GM18505 (cell line): ENCODE measurements around the gene MTR.
A peak's percentile ranks its signal among the peaks of the same experiment; 100 is the strongest.

ENCODE experiments used
- ATAC-seq: cut with Tn5 transposase; IDR thresholded peaks from one replicate; pipeline ENCODE4 v1.9.1; 2021; ENCODE audit not compliant: unreplicated experiment
- POLR2A ChIP-seq: IDR thresholded peaks from 4 replicates; pipeline ENCODE4 v1.6.1; 2011; ENCODE audit warnings: borderline replicate concordance; ENCODE audit not compliant: insufficient read depth, insufficient read length; ENCODE audit errors: extremely low read depth

Gene MTR

GRCh38 chr1:236795035-236795756, at the start of gene MTR:
TSS of gene MTR (plus strand) at chr1:236795292. CDS start at chr1:236795704, 412 bp downstream.
- peak; percentile 97 for ATAC-seq
- peak; percentile 89 for TF ChIP-seq POLR2A

- no peak for ATAC-seq
- TF ChIP-seq POLR2A, result no peak
Observed at GRCh38 chr1:236746785-236747184, 48.3 kb upstream of the MTR start.

- ATAC-seq, result no peak
- no peak for TF ChIP-seq POLR2A
Observed at GRCh38 chr1:236747311-236747985, 47.6 kb upstream of the MTR start.

GRCh38 chr1:236748268-236748870, 46.7 kb upstream of the MTR start:
- TF ChIP-seq POLR2A, result no peak
- ATAC-seq, result no peak

- ATAC-seq, result no peak
- TF ChIP-seq POLR2A, result no peak
Observed at GRCh38 chr1:236750928-236751327, 44.2 kb upstream of the MTR start.

GRCh38 chr1:236751385-236751784, 43.7 kb upstream of the MTR start:
- ATAC-seq, result no peak

GRCh38 chr1:236751935-236752334, 43.2 kb upstream of the MTR start:
- no peak for TF ChIP-seq POLR2A

More at GRCh38 chr1:236751385-236751784, 43.7 kb upstream of the MTR start:
- TF ChIP-seq POLR2A, result no peak

GRCh38 chr1:236753516-236753915, 41.6 kb upstream of the MTR start:
- TF ChIP-seq POLR2A, result no peak

More at GRCh38 chr1:236751935-236752334, 43.2 kb upstream of the MTR start:
- no peak for ATAC-seq

GRCh38 chr1:236753964-236754363, 41.1 kb upstream of the MTR start:
- no peak for TF ChIP-seq POLR2A
- no peak for ATAC-seq

More at GRCh38 chr1:236753516-236753915, 41.6 kb upstream of the MTR start:
- ATAC-seq, result no peak

GRCh38 chr1:236754525-236755210, 40.4 kb upstream of the MTR start:
- no peak for TF ChIP-seq POLR2A
- ATAC-seq, result no peak

GRCh38 chr1:236757640-236758039, 37.5 kb upstream of the MTR start:
- no peak for ATAC-seq
- TF ChIP-seq POLR2A, result no peak

- TF ChIP-seq POLR2A, result no peak
- ATAC-seq, result no peak
Observed at GRCh38 chr1:236759252-236759859, 35.7 kb upstream of the MTR start.

GRCh38 chr1:236760480-236760879, 34.6 kb upstream of the MTR start:
- no peak for ATAC-seq
- TF ChIP-seq POLR2A, result no peak
